Naive thymus-derived CD4-positive, alpha-beta T cell (primary cell): ENCODE results near the gene AICDA. TPM values are rescaled to one million over a fixed set of nuclear protein-coding genes. Genes with fewer than 3 reads are reported as not detected.

Experiments used
- ATAC-seq: fragments of 150-1000 bp; cut with Tn5 transposase; 2 replicates; pipeline ENCODE4 v1.10.0; 2021; ENCODE audit warnings: mild to moderate bottlenecking, moderate library complexity
- CTCF ChIA-PET: fragments of 350-600 bp; sonication (Branson Sonifier 250); formaldehyde crosslinking; loops from one replicate; lab custom pipeline; 2021; ENCODE audit warnings: antibody characterized with exemption; lab: Charles Lee
- POLR2A ChIA-PET: fragments of 350-600 bp; sonication (Branson Sonifier 250); formaldehyde crosslinking; loops from one replicate; lab custom pipeline; 2021; ENCODE audit warnings: antibody characterized with exemption, inconsistent platforms; lab: Charles Lee
- DNase-seq, 9 donors: peaks; one replicate each; pipeline versions ENCODE4 v3.0.0 to v3.0.0-alpha.2; 2020 to 2022; ENCODE audit warnings: mixed read lengths in 1 of 9
- H3K27ac ChIP-seq: one replicate; pipeline ENCODE4 v1.7.0; 2013; ENCODE audit warnings: mild to moderate bottlenecking, low read depth, low read length, moderate library complexity
- H3K27me3 ChIP-seq, 2 donors: one replicate each; pipeline ENCODE4 v1.7.0; 2013; ENCODE audit warnings: low read length in 2 of 2, mild to moderate bottlenecking in 2 of 2, moderate library complexity in 2 of 2; ENCODE audit not compliant: control insufficient read depth in 2 of 2, insufficient read depth in 2 of 2
- H3K36me3 ChIP-seq, 3 experiments: 1 replicate in 2 of 3; 2 replicates in 1 of 3; pipeline ENCODE4 v1.7.0; 2013; ENCODE audit warnings: low read length in 3 of 3, mild to moderate bottlenecking in 3 of 3, moderate library complexity in 1 of 3; ENCODE audit not compliant: insufficient read depth in 3 of 3, control insufficient read depth in 2 of 3
- H3K4me1 ChIP-seq, 2 donors: one replicate each; pipeline ENCODE4 v1.7.0; 2013; ENCODE audit warnings: low read length in 2 of 2, mild to moderate bottlenecking in 2 of 2, moderate library complexity in 1 of 2; ENCODE audit not compliant: control insufficient read depth in 2 of 2, insufficient read depth in 2 of 2
- H3K4me3 ChIP-seq: 2 replicates; pipeline ENCODE4 v1.7.0; 2013; ENCODE audit warnings: mild to moderate bottlenecking, low read length
- H3K9me3 ChIP-seq, 3 experiments: 1 replicate in 2 of 3; 2 replicates in 1 of 3; pipeline ENCODE4 v1.7.0; 2013; ENCODE audit warnings: low read length in 3 of 3; ENCODE audit not compliant: control insufficient read depth in 2 of 3
- H3K27ac Mint-ChIP-seq, 9 donors: one replicate each; pipeline ENCODE4 v1.8.0; 2020 to 2022; ENCODE audit warnings: mixed read lengths in 9 of 9, mild to moderate bottlenecking in 8 of 9, moderate library complexity in 5 of 9, inconsistent platforms in 2 of 9
- H3K27me3 Mint-ChIP-seq, 5 donors: one replicate each; pipeline ENCODE4 v1.8.0; 2021 to 2022; ENCODE audit warnings: mixed read lengths in 5 of 5, mild to moderate bottlenecking in 1 of 5
- H3K36me3 Mint-ChIP-seq, 5 donors: one replicate each; pipeline ENCODE4 v1.8.0; 2020 to 2022; ENCODE audit warnings: mixed read lengths in 5 of 5, mild to moderate bottlenecking in 3 of 5, inconsistent platforms in 1 of 5
- H3K4me1 Mint-ChIP-seq, 7 donors: one replicate each; pipeline ENCODE4 v1.8.0; 2020 to 2022; ENCODE audit warnings: mixed read lengths in 7 of 7, mild to moderate bottlenecking in 3 of 7, inconsistent platforms in 1 of 7
- H3K4me3 Mint-ChIP-seq, 10 donors: one replicate each; pipeline ENCODE4 v1.8.0; 2020 to 2022; ENCODE audit warnings: mild to moderate bottlenecking in 10 of 10, mixed read lengths in 10 of 10, moderate library complexity in 6 of 10, inconsistent platforms in 2 of 10
- H3K9me3 Mint-ChIP-seq, 11 donors: one replicate each; pipeline ENCODE4 v1.8.0; 2020 to 2022; ENCODE audit warnings: mixed read lengths in 11 of 11, mild to moderate bottlenecking in 4 of 11, inconsistent platforms in 1 of 11, moderate library complexity in 1 of 11
- intact Hi-C, 2 donors: fragments of 100-400 bp; cut with micrococcal nuclease; formaldehyde crosslinking; loops; one replicate each; pipeline ENCODE4 v1.15.1; 2023
- polyA plus RNA-seq, 2 donors: library from polyadenylated mRNA; unstranded; fragments of 300-500 nt; fragmentation: Illumina TruSeq; gene quantifications; one replicate each; pipeline ENCODE4 v1.2.3, GENCODE V29; 2021
- total RNA-seq, 6 experiments: library from RNA in 5 of 6; stranded (reverse) in 5 of 6; gene quantifications; 1 replicate in 5 of 6; 2 replicates in 1 of 6; pipeline ENCODE4 v1.2.3 and lab custom pipeline; 2021 to 2026

AICDA gene
- total and polyA plus RNA-seq, 7 experiments from 2014 or later: not detected

DNA sequence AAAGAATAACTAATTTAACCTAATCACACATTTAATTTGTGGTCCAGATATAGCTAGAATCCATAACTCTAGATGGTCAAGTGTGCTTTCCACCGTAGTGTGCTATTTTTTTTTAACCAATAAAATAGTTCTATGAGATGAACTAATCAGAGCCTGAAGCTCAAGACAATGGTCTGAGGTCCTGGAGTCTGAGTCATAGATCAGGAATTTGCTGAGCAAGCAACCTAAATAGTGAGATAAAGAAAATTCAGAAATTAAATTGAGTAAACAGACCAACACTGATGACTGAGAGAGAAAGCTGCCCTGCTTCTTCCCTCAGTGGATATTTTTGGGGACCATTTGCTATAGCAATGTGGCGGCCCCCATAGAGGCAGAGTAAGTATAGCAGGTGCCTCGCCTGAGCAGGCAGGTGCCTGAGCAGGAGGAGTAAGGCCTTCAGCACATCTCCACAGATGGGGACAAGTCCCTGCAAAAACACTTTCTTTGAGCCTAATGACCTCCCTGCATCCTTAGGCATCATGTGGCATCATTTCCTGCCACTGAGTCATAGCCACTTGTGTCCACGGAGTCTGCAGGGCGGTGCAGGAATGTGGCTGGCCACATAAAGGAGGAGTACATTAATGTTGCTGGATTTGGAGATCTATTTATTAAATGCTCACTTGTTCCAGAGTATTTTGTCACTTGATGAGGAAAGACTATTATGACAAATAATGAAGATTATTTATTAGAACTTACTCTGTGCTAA is 58.0 kb downstream of the AICDA start:
- DNase-seq (no peak), ATAC-seq (no peak)
- no peak overlapping the region for H3K4me3 Mint-ChIP-seq
- no peaks in the 10 kb centered on the region for H3K9me3 Mint-ChIP-seq
- H3K36me3 Mint-ChIP-seq: no peaks in the 10 kb centered on the region
- CTCF ChIA-PET: no interaction called here
- intact Hi-C loops: no loop called here
- H3K4me1 Mint-ChIP-seq: no peaks in the 10 kb centered on the region
- POLR2A ChIA-PET: no interaction called here
- H3K4me3 ChIP-seq: no peak overlapping the region
- no peak overlapping the region for H3K27ac ChIP-seq
- no peaks in the 10 kb centered on the region for H3K27me3 ChIP-seq
- H3K27me3 Mint-ChIP-seq: peaks cover 0 to 13% (median 0%) of the 10 kb centered on the region in 5 donors
- no peaks in the 10 kb centered on the region for H3K9me3 ChIP-seq
- H3K27ac Mint-ChIP-seq: no peak overlapping the region
- no peaks in the 10 kb centered on the region for H3K36me3 ChIP-seq
- H3K4me1 ChIP-seq: no peaks in the 10 kb centered on the region

DNA sequence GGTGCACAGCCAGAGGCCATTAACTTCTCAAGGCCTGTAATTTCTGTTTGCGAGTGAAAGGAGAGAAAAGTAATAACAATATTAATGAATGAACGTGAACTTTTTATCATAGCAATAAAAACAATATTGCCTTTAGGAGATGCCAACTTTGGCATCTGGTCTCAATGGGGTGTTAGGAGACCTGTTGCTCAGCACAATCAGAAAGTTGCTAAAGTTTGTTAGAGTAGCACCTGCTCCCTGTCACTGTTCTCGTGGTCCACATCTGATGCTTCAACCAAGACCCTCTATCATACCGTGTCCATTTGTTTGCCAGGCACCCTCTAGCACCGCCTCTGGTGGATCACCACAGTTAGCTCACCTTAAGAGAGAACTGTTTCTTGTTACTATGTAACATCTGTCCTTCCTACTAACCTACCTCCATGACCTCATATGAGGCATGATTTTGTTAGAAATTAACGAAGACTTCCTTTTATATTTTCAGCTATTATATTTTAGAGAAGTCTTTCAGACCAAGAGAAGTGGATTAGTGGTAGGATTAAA is 59.5 kb downstream of the AICDA start:
- ATAC-seq: no peak
- H3K27me3 ChIP-seq: no peaks in the 10 kb centered on the region
- no peak for DNase-seq
- CTCF ChIA-PET: interaction anchor here (1.0 kb wide), 1 partner anchor 9 kb away, joined by 5 read pairs; no protein-coding TSS in a partner anchor
- H3K4me3 Mint-ChIP-seq: no peak overlapping the region
- no peaks in the 10 kb centered on the region for H3K9me3 ChIP-seq
- no peaks in the 10 kb centered on the region for H3K36me3 ChIP-seq
- no peaks in the 10 kb centered on the region for H3K9me3 Mint-ChIP-seq
- H3K4me1 Mint-ChIP-seq: no peaks in the 10 kb centered on the region
- H3K4me3 ChIP-seq: no peak overlapping the region
- H3K4me1 ChIP-seq: no peaks in the 10 kb centered on the region
- POLR2A ChIA-PET: no interaction called here
- intact Hi-C loops: no loop called here
- H3K27me3 Mint-ChIP-seq: peaks cover 0 to 13% (median 4%) of the 10 kb centered on the region in 5 donors
- no peak overlapping the region for H3K27ac Mint-ChIP-seq
- no peaks in the 10 kb centered on the region for H3K36me3 Mint-ChIP-seq
- H3K27ac ChIP-seq: no peak overlapping the region

Other genes with a start within 250 kb of the AICDA start
- under 1 TPM in 2 of 5 experiments, not detected in 3; 0.34 to 0.51 TPM for gene CLEC6A, start 156.9 kb downstream of the AICDA start, total RNA-seq
- not detected for gene CLEC6A, start 156.9 kb downstream of the AICDA start, polyA plus RNA-seq
- 1 to 10 TPM in 1 of 5 experiments, under 1 TPM in 1, not detected in 3; 0.45 to 7.0 TPM for gene CLEC4D, start 99.4 kb downstream of the AICDA start, total RNA-seq
- gene CLEC4D, start 99.4 kb downstream of the AICDA start, polyA plus RNA-seq: not detected
- 10 to 100 TPM in 1 of 5 experiments, 1 to 10 TPM in 1, not detected in 3; 5.4 to 19.2 TPM for gene CLEC4E, start 72.0 kb downstream of the AICDA start, total RNA-seq
- not detected for gene CLEC4E, start 72.0 kb downstream of the AICDA start, polyA plus RNA-seq
- not detected for gene MFAP5, start 50.0 kb upstream of the AICDA start, total RNA-seq
- gene MFAP5, start 50.0 kb upstream of the AICDA start, polyA plus RNA-seq: not detected
- 10 to 100 TPM in 4 of 5 experiments, 1 to 10 TPM in 1; 1.8 to 31.3 (median 18.2) TPM for gene RIMKLB, start 85.1 kb upstream of the AICDA start, total RNA-seq
- 1 to 10 TPM; 4.0 to 5.7 TPM for gene RIMKLB, start 85.1 kb upstream of the AICDA start, polyA plus RNA-seq
- gene A2ML1, start 209.8 kb upstream of the AICDA start, total RNA-seq: not detected
- not detected for gene A2ML1, start 209.8 kb upstream of the AICDA start, polyA plus RNA-seq